ENCODE measurements around the gene OR13C9.

GRCh38 chr9:104589626-104590025, 28.4 kb downstream of the OR13C9 start:
- TF ChIP-seq CTCF (conservative IDR thresholded peaks at IDR 0.05; ENCODE audit: low read depth, low read length): no peak
- TF ChIP-seq EZH2phosphoT487 (IDR thresholded peaks at IDR 0.05; ENCODE audit: borderline replicate concordance, low read length): no peak
- no peak for TF ChIP-seq EZH2 (IDR thresholded peaks at IDR 0.05; ENCODE audit: low read length, unreplicated experiment)

Measured in PC-3 (cell line).